ENCODE results near the gene SEZ6L.

DNA sequence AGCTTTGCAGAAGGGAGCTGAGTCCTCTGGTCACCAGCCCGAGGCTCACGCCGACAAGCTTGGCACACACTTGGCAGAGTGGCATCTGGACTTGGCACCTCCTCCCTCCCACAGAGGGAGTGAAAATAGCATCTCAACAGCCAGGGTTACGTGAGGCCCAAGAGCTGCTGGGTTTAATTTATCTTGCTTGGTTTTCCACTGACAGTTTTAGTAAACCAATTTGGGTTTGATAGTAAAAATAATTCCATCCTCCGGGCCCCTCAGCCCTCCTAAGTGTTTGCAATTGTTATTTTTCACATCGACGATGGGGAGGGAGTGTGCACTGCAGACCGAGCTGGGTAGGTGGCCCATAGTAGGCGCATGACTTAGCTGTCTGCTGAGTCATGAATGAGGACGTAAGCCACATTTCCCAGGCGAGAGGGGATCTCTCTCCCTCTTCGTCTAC, 152.2 kb downstream of the SEZ6L start:
- TF ChIP-seq CTCF (IDR thresholded peaks at IDR 0.05; ENCODE audit: low read length) = no peak
- TF ChIP-seq EZH2 (IDR thresholded peaks at IDR 0.05; ENCODE audit: borderline replicate concordance, low read length) = no peak
